Globus pallidus (tissue), 1 donor: ENCODE measurements around the gene JMJD7.
A peak's percentile ranks its signal among the peaks of the same experiment; 100 is the strongest.

Experiments
- DNase-seq: peaks from one replicate; pipeline ENCODE4 v3.0.0-alpha.2; 2015; ENCODE audit warnings: low spot score

The JMJD7 gene

DNA sequence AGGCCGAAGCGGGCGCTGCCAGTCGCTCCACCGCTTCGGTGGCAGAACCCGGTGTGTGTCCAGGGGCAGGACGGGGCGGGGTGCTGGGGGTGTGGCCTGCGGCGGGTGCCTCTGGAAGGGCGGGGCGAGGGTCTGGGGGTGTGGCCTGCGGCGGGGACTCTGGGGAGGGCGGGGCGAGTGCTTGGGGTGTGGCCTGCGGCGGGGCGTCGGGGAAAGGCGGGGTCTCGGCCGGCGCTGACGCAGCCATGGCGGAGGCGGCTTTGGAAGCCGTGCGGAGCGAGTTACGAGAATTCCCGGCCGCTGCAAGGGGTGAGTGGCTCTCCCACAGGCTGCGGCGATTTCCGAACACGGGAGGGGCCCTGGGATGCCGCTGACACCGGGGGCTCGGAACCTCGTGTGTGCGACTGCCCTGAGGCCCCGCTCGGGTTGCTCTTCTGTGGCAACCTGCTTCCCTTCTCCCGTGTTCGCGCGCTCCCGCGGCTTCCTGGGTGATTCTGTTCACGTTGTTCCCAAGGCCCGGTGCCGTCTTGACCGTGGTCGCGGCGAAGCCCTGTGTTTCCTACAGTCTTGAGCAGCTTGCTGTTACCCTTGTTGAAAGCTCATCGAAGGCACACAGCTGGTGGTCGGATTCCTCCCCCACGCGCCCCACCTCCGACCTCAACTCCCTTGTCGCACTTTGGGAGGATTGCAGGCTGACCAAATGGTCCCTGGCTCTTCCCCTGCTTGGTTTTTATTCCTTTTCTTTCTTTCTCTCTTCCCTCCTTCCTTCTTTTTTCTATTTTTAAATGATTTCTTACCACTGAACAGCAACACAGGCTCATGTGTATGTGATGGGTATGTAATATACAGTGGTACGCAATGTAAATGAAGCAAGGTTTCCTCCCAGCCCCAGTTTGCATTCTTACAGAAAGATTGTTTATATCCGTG, at the start of gene JMJD7:
Gene JMJD7, plus strand, starts transcription at position 213 of the 927 bp plus-strand sequence. Its CDS starts 33 bp downstream, at position 246.
- peak; percentile 89 for DNase-seq

GRCh38 chr15:41778521-41778920, 49.4 kb upstream of the JMJD7 start:
- DNase-seq: no peak

DNA sequence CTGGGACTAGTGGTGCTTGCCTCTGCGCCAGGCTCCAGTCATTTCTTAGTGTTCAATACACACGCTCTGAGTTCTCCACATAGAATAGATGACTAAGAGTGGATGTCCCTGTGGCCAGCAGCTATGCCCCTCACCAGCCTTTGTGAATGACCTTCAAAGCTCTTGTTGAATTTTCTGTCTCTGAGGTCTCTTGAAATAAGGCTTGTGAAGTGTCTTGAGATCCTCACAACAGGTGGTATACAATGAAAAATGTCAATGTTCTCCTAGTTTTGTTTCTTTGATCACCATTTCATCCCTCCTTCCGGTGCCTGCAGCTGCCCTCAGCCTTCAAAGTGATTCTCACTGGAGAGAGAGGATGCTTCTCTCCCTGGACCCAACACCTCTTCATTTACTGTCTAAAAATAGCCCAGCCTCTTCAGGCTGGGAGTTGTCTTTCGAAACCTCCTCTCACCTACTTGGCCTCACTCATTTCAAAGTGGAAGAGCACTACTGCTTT, 48.2 kb upstream of the JMJD7 start:
- no peak for DNase-seq

GRCh38 chr15:41780266-41780665, 47.6 kb upstream of the JMJD7 start:
- peak; percentile 33 for DNase-seq

- no peak for DNase-seq
Observed at GRCh38 chr15:41780727-41781126, 47.2 kb upstream of the JMJD7 start.

DNA sequence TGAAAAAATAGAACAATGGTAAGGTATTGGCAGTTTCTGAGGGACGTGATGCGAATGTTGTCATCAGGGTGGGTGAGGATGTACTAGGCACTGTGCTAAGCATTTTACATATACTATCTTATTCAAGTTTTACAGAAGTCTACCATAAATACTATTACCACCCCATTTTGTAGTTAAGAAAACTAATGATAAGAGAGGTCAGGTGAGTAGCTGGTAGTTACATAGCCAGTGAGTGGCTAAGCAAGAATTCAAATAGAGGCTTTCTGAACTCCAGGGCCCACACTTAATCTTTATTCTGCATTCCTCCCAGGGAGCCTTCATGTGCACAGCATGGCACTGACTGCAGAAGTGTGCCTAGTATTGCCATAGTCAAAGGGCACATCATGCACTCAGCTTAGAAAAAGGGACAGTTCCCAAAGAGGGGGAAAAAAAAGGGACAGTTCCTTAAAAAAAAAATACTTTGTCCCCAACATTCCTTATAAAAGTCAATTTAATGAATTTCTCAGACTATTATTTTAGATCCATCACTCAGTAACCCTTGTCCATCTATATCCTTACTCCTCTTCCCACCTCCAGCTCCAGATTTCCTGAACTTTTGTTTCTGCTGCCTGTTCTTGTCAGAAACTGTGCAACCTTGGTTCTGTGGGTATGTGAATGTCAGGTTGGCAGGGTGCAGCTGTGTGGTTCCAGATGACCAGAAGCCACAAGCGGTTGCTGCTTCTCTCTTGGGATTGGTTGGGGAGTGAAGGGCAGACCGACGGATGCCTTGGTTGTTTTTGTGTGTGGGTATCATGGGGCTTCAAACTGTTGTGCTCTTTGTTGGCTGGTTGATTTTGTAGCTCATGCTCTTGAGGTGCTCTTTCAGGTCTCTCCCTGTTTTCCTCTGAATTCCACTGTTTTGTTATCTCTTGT, 45.3 kb upstream of the JMJD7 start:
- no peak for DNase-seq

DNA sequence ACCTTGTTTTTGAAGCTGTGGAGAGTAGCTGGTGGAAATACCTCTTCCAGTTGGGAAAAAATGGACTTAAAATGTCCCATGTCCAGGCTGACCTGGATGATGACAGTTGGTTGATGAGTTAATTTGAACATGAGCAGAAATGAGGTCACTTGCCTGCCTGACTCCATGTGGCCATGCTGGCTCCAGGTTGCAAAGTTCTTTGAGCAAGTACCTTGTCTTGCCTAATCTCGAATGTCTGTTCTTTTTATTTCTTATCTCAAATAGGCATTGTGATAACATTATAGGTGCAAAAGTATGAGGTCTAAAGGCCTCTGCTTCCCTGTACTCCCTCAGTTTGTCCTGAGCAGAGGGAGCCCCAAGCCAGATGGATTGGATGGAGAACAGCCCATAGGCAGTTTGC, 44.6 kb upstream of the JMJD7 start:
- DNase-seq: no peak

- no peak for DNase-seq
Observed at GRCh38 chr15:41788262-41788661, 39.6 kb upstream of the JMJD7 start.

DNA sequence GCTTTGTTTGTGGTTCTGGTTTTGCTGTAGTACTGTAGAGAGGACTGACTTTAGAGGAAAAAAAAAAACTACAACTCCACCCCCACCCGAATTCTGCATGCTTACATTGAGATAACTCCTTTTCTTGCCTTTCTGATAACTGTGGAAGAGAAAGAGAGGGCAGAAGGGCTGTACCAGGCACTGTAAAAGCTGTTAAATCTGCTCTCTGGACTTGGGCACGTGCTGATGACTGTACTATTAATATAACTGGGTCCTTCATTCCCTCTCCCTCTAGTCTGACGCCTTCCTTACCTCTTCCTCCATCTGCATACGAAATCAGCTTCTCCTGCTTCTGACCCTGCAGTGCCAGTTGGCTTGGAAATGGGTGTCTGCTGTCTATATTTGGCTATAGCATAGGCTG, 38.7 kb upstream of the JMJD7 start:
- DNase-seq: no peak

GRCh38 chr15:41789662-41790061, 38.2 kb upstream of the JMJD7 start:
- no peak for DNase-seq

DNA sequence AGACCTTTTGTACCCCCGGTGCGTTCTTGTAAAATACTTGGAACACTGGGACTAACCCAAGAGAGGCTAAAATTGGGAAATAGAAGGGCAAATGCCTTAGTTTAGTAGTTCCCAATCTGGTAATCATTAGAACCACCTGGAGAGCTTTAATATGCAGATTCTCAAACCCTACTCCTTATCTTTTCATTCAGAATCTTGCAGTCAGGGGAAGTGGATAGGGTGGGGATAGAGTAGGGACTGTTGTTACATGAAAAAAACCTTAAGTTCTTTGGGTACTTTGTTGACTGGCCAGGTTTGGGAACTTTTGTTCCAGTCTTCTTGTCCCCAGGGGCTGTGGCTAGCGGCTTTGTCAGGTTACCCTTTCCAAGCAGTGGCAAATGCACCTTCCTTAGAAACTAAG, 37.7 kb upstream of the JMJD7 start:
- DNase-seq: no peak

DNA sequence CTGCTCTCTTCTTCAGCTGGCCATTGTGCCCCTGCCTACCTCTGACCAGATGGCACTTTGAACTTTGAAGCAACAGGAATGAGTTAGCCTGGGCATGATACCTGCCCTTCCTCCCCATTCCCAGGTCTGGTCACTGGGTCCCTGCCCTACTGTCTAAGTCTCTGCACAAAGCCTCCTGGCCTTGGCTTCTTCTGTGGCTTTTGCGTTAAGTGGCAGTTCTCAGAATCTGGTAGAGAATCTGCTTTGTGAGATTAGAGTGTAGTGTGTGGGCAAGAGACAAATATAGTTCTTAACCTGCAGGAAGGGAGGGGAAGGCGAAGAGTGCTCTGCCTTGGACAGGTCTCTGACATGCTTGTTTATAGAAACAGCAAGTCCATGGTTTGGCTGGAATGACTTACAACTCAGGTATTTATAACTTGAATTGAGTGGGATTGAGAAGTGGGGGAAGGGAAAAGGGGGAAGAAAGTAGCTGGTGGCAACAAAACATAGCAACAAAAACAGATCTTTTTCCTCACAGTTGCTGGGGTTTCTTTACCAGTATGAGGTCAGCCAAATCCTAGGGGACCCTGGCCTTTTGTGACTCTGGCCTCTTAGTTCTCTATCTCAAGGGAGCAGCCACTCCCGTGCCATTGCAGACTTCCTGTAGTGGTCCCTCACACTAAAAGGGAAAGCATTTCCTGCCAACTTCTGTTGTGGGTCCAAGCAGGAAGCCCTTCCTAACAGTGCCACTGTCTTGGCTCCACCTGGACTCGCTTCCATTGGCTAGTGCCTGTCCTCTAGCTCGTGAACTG, 36.9 kb upstream of the JMJD7 start:
- DNase-seq: no peak

DNA sequence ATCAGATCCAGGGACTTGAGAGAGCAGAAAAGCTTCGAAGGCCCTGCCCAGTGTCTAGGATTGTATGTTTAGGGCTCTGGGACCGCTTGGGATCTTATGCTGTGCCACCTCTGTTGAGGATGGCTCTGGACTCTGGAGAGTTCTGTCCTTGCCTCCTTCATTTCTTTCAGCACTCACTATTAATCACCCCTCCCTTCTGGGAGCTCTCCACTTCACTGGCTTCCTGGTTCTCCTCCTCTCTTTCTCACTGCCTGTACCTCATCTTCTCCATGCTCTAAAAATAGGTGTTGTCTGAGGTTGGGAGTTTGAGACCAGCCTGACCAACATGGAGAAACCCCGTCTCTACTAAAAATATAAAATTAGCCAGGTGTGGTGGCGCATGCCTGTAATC, 36.4 kb upstream of the JMJD7 start:
- no peak for DNase-seq

DNA sequence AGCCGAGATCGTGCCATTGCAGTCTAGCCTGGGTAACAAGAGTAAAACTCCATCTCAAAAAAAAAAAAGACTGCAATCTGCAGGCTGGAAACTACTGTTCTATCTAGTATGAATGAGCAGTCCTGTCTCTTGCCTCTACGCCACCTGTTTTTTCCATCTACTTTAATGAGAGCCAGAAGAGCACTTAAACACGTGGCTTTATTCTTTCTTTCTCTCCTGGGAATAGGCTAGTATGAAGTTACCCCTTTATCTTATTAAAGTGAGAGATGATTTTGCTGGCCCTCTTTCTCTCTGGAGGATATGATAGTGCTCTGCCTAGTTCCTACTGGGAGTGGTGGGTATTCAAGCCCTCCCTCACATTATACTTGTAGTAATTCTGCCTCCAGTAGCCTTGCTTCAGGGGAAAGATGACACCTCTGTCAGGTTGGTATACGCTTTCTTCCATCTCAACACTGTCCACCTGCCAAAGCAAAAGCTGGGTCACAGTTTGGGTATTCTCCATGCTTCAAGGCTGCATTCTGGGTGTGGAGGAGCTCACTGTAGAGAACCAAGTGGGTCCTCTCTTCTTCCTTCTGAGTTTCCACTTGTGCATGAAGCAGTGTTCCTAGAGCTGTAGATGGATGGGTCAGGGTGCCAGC, 35.8 kb upstream of the JMJD7 start:
- DNase-seq: no peak

- DNase-seq: no peak
Observed at GRCh38 chr15:41794081-41794480, 33.8 kb upstream of the JMJD7 start.

DNA sequence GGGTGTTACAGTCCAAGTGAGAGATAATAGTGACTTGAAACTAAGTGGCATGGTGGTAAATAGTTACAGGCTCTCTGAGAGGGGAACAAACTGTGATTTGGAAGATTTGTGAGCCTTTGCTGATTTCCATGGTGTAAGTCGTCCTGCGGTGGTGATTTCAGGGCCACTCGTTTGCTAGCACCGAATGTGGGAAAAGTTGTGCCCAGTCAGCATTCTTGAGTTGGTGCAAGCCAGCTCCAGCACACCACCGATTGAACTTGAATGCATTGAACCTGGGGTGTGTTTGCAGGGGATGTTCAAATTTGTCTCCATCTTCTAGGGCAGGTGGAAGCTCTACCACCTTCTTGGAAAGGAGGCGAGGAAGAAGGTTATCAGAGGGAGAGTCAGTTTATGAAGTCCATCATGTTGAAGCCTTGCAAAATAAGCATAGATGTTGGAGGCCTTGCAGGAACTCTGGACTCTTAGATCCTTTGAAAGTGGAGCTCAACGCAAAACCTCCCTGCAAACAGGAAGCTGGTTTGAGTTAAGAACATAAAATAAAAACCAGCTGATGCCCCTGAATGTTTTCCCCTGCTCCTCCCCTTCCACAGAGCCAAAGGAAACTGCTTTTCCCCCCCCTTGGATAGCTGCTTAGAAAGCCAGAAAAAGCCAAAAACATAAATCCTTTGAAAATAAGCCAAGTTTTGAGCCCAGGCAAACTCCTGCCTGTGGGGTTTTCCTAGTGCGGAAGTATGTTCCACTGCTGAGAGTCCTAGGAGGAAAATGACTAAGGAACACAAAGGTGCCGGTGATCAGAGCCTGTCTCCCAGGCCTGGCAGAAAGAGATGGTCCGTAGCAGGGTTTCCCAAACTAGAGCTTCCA, 31.7 kb upstream of the JMJD7 start:
- no peak for DNase-seq

DNA sequence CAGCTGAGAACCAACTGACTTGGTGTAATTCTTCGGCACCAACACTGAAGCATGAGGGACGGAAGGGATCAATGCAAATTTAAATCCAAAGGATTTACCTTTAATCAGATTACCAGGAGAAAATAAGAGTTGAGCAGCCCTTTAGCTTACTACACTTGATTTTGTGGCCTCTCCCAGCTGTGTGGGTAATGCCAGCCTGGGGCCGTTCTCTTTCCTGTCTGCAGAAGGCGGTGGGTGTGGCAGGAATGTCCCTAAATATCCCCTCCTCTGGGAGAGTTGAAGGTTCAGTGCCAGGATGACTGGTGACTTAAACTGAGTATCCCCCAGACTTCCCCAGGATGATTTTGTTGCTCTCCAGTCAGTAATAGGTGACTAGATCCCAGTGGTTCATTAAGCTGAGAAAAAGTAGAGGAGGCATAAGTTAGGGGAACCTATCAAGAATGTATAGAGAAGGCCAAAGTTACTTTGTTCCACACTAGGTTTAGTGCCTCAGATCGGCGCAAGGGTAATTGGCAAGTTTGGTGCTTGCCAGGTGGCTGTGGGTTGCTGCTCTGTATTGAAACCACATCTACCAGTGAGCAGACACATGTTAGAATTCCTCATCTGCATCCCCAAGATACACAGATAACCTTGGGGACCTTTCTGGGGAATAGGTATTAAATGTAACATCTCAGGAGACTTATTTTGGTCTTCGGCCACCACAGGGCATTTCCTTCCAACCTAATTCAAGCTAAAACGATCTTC, 30.5 kb upstream of the JMJD7 start:
- DNase-seq: no peak

DNA sequence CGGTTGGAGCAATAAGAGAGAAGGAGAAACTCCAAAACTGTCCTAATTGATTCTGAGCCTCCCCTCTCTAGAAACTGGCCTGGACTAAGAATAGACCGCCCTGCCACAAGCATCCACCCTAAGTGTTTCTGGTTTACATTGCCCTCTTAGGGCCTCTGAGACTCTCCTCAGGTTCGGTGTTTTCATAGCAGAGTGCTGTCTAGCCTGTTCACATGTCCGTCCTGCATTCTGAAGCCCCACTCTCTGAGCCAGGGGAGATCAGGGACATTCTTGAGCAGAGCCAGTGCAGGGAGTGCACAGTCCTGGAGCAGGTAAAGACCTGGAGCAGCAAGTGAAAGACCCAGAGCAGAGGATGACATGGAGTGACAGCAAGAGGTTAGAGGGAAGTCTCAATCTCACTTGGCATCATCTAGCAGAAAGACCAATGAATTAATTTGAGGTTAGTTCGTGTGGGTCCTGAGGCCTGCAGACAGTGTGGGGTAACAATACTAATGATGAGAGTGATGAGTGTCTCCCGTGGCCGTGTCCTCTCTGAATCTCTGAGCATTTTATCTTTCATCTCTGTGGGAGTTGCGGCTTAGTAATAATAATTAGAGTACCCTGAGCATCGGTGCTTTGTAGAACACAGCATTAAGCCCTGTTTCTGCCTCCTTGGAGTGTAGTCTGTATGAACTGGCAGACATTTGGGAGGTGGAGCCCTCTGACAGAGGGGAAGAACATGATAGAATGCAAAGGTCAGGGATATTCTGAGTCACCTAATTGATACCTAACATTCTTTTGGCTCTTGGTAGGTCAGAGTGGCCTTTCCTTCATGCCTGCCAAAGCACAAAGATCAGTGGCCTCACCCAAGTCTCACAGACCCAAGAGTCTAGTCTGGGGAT, 29.0 kb upstream of the JMJD7 start:
- DNase-seq: no peak

- no peak for DNase-seq
Observed at GRCh38 chr15:41799488-41799805, 28.4 kb upstream of the JMJD7 start.
